Right cardiac atrium (tissue), 5 donors: ENCODE results near the gene SNRPA. TPM values are rescaled to one million over a fixed set of nuclear protein-coding genes. Genes with fewer than 3 reads are reported as not detected.
"Not testable (repeated sequence)": the region's sequence is repeated elsewhere in the genome, so short reads cannot be mapped to it uniquely, and the experiment has no call there.

ENCODE experiments used
- ATAC-seq, 2 donors: fragments of 200-7000 bp; cut with Tn5 transposase; one replicate each; pipeline versions ENCODE4 v1.8.0 to v1.9.1; 2020; ENCODE audit warnings: moderate library complexity in 2 of 2, mild to moderate bottlenecking in 1 of 2
- DNase-seq, 3 donors: peaks; one replicate each; pipeline ENCODE4 v3.0.0-alpha.2; 2020
- H3K27ac ChIP-seq: one replicate; pipeline ENCODE4 v1.5.1; 2013; ENCODE audit warnings: mild to moderate bottlenecking, low read length, control low read depth, moderate library complexity
- H3K27me3 ChIP-seq: one replicate; pipeline ENCODE4 v1.6.1; 2013; ENCODE audit not compliant: control insufficient read depth, insufficient read depth
- H3K4me1 ChIP-seq: one replicate; pipeline ENCODE4 v1.6.1; 2013; ENCODE audit warnings: low read length; ENCODE audit not compliant: control insufficient read depth, insufficient read depth
- H3K4me3 ChIP-seq: one replicate; pipeline ENCODE4 v1.5.1; 2013; ENCODE audit warnings: low read length, control low read depth
- H3K9me3 ChIP-seq: one replicate; pipeline ENCODE4 v1.6.1; 2013; ENCODE audit warnings: low read length; ENCODE audit not compliant: control insufficient read depth
- WGBS: extraction: QIAGEN DNeasy Blood & Tissue Kit; methylation state at CpG from one replicate; pipeline ENCODE4 v1.1.7; 2013; 5-methylcytosine and 5-hydroxymethylcytosine counted together
- intact Hi-C, 4 donors: fragments of 100-400 bp; cut with DNase I; formaldehyde crosslinking; loops; one replicate each; pipeline versions ENCODE4 v1.11.0 to v1.14.0; 2022 to 2023
- polyA plus RNA-seq: library from polyadenylated mRNA; stranded (reverse); fragments of 200-250 nt; gene quantifications from one replicate; pipeline ENCODE4 v1.2.3, GENCODE V29; 2013
- total RNA-seq, 4 donors: library from RNA; stranded (reverse); fragmentation: NEBNext Ultra II Directional; extraction: Animal tissue kit (Norgen Biotek cat#: 25700); gene quantifications; one replicate each; pipeline ENCODE4 v1.2.1, GENCODE V29; 2021
- donor health status: healthy with polysubstance abuse.
- donor health status: DM: no; HTN: yes; CAD: no.
- donor health status: DM: no; HTN: no; CAD: no.
- donor health status: DM: no; HTN: yes; CAD: no; lungs with severe emphysema.
- donor health status: DM: yes; HTN: yes; CAD: no.

SNRPA gene
- total and polyA plus RNA-seq, 5 donors: 27.0 to 44.9 (median 39.0) TPM

- Histone ChIP-seq H3K9me3 (no peaks in the 10 kb centered on the region), H3K4me3 (no peak overlapping the region), H3K27me3 (no peaks in the 10 kb centered on the region), H3K4me1 (no peaks in the 10 kb centered on the region), H3K27ac (no peak overlapping the region)
- intact Hi-C loops: no loop called here
- DNase-seq (peak in 1 of 3 donors; percentile 22), ATAC-seq (no peak)
- WGBS: 89% methylated on average over 10 of the region's 10 CpGs
These were observed 13.0 kb downstream of the SNRPA start for GRCh38 chr19:40763963-40764362.

GRCh38 chr19:40766385-40766784 is 15.4 kb downstream of the SNRPA start:
- WGBS: 95% methylated on average over 13 of the region's 13 CpGs
- peak in 1 of 3 donors; percentile 34 for DNase-seq
- H3K27me3 ChIP-seq, ATAC-seq, H3K4me3 ChIP-seq, H3K27ac ChIP-seq, H3K4me1 ChIP-seq, H3K9me3 ChIP-seq, intact Hi-C loops: not testable (repeated sequence)

- 74% methylated on average over 5 of the region's 5 CpGs for WGBS
- Histone ChIP-seq H3K4me3 (no peak overlapping the region), H3K9me3 (no peaks in the 10 kb centered on the region), H3K27ac (no peak overlapping the region), H3K4me1 (no peaks in the 10 kb centered on the region), H3K27me3 (no peaks in the 10 kb centered on the region)
- no peak for ATAC-seq
- intact Hi-C loops: no loop called here
- DNase-seq: peak in 1 of 3 donors; percentile 11
These were observed 17.9 kb downstream of the SNRPA start for GRCh38 chr19:40768869-40769268.

- ATAC-seq, H3K27ac ChIP-seq, H3K4me1 ChIP-seq, H3K27me3 ChIP-seq, intact Hi-C loops, H3K4me3 ChIP-seq, H3K9me3 ChIP-seq: not testable (repeated sequence)
- peak in 1 of 3 donors; percentile 19 for DNase-seq
- 95% methylated on average over 10 of the region's 10 CpGs for WGBS
These were observed 20.3 kb downstream of the SNRPA start for GRCh38 chr19:40771101-40771862.

- Histone ChIP-seq H3K4me3 (no peak within 1 kb of the TSS), H3K27ac (no peak within 1 kb of the TSS), H3K27me3 (no peaks in the 10 kb centered on the region), H3K4me1 (peaks cover 4% of the 10 kb centered on the region), H3K9me3 (no peaks in the 10 kb centered on the region)
- DNase-seq: no peak
- ATAC-seq: no peak
- intact Hi-C loops: no loop called here
- WGBS: 83% methylated on average over 9 of the region's 9 CpGs
These were observed 24.1 kb downstream of the SNRPA start, which contains the start of gene MIA for GRCh38 chr19:40774916-40775631. Gene MIA (plus strand): TSS chr19:40775521. CDS start chr19:40775543, 22 bp downstream.

GRCh38 chr19:40775632-40776022 is 24.6 kb downstream of the SNRPA start:
- no peak for ATAC-seq
- intact Hi-C loops: no loop called here
- Histone ChIP-seq H3K27me3 (no peaks in the 10 kb centered on the region), H3K27ac (no peak overlapping the region), H3K4me3 (no peak overlapping the region), H3K9me3 (no peaks in the 10 kb centered on the region), H3K4me1 (peaks cover 4% of the 10 kb centered on the region)
- peak in 2 of 3 donors; percentile 39 to 57 for DNase-seq
- 88% methylated on average over 10 of the region's 10 CpGs for WGBS

- ATAC-seq: no peak
- H3K27ac ChIP-seq: no peak overlapping the region
- intact Hi-C loops: no loop called here
These were observed 25.4 kb downstream of the SNRPA start for GRCh38 chr19:40776364-40776763.

GRCh38 chr19:40776932-40777644 is 26.1 kb downstream of the SNRPA start:
- Histone ChIP-seq H3K9me3 (no peaks in the 10 kb centered on the region), H3K4me1 (peaks cover 4% of the 10 kb centered on the region), H3K4me3 (peak overlapping the region; percentile 65), H3K27ac (peak overlapping the region; percentile 99), H3K27me3 (no peaks in the 10 kb centered on the region)
- intact Hi-C loops: no loop called here
- WGBS: 12% methylated on average over 13 of the region's 13 CpGs
- DNase-seq: peak; percentile 83 to 92 (median 90)
- ATAC-seq: peak; percentile 88 to 89

More at GRCh38 chr19:40776364-40776763, 25.4 kb downstream of the SNRPA start:
- peaks cover 4% of the 10 kb centered on the region for H3K4me1 ChIP-seq
- peak in 1 of 3 donors; percentile 11 for DNase-seq
- no peaks in the 10 kb centered on the region for H3K9me3 ChIP-seq
- WGBS: 79% methylated on average over 7 of the region's 7 CpGs
- H3K4me3 ChIP-seq: no peak overlapping the region
- H3K27me3 ChIP-seq: no peaks in the 10 kb centered on the region

GRCh38 chr19:40777645-40777936 is 26.6 kb downstream of the SNRPA start:
- intact Hi-C loops: no loop called here
- Histone ChIP-seq H3K9me3 (no peaks in the 10 kb centered on the region), H3K4me3 (peak overlapping the region; percentile 65), H3K27me3 (no peaks in the 10 kb centered on the region), H3K27ac (peak overlapping the region; percentile 99), H3K4me1 (peaks cover 4% of the 10 kb centered on the region)
- DNase-seq: no peak
- no peak for ATAC-seq
- WGBS: under 1% methylated on average over 10 of the region's 10 CpGs

GRCh38 chr19:40777937-40778705 is 27.1 kb downstream of the SNRPA start, which contains the start of gene RAB4B:
Gene RAB4B (plus strand): TSS chr19:40778247. CDS start chr19:40778376, 129 bp downstream.
- intact Hi-C loops: no loop called here
- DNase-seq (peak; percentile 100), ATAC-seq (peak; percentile 97)
- Histone ChIP-seq H3K9me3 (no peaks in the 10 kb centered on the region), H3K27me3 (no peaks in the 10 kb centered on the region), H3K4me1 (peaks cover 4% of the 10 kb centered on the region), H3K4me3 (peak within 1 kb of the TSS; percentile 75), H3K27ac (peak within 1 kb of the TSS; percentile 99)
- under 1% methylated on average over 56 of the region's 56 CpGs for WGBS
